Erythroblast (primary cell): Measurements from ENCODE around the gene SAFB2.

ENCODE experiments used
- DNase-seq, 2 experiments: peaks; one replicate each; lab custom pipeline; 2025; lab: John Stamatoyannopoulos, UW
- GATA1 ChIP-seq: IDR thresholded peaks from 2 replicates; pipeline ENCODE4 v1.6.1; 2011; ENCODE audit warnings: low read depth, mild to moderate bottlenecking, control low read depth, low read length, moderate library complexity
- POLR2A ChIP-seq: IDR thresholded peaks from 2 replicates; pipeline ENCODE4 v1.6.1; 2011; ENCODE audit warnings: mild to moderate bottlenecking, low read length

Gene SAFB2

DNA sequence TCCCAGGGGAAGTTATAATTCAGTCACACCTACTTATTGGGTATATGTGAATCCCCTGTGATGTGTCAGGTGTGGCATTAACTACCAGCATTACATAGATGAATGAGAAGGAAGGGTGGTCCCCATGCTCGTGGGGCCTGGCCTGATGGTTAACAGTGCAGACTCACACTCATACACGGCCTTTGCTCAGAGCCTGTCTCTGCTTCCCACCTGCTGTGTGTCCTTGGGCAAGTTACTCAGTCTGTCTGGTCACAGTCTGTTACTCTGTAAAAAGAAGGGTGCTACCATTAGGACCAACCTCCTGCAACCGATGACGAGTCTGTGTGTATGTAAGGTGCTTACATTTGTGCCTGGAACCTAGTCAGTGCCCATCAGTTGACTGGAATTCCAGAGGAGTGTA is 24.1 kb upstream of the SAFB2 start:
- no peak for DNase-seq
- TF ChIP-seq GATA1 (no peak), POLR2A (no peak)

DNA sequence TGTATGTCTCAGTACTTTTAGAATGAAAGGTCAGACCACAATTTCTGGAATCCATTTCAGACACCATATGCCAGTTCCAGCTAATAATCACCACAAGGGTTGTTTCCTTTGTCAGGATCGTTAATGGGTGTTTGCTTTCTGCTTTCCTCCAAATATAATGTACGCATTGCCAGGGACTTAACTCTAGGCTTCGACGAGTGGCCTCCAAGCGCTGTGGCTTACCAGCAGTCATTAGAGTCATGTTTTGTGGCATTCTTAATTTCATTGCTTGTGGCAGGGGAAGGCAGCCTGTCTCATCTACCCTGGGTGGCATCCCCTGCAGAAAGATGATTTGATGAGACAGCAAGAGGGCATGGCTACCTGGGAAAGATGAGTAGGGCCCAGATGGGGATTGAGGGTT is 22.8 kb upstream of the SAFB2 start:
- TF ChIP-seq POLR2A (no peak), GATA1 (no peak)

DNA sequence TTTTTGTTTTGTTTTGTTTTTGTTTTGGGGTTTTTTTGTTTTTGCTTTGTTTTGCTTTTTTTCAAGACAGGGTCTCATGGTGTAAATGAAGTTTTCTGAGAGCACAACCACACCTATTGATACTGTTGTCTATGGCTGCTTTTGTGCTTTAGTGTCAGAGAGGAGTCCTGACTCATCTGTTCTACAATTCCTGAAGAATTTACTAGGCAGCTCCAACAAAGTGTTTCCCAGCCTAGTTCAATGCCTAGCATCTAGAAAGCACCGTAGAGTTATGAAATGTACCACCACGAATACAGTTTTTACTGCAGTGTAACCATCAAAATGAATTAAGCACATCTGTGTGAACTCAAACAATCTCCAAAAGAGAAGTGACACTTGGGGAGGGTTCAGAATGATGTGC is 21.5 kb upstream of the SAFB2 start:
- no peak for TF ChIP-seq POLR2A
- no peak for TF ChIP-seq GATA1
- DNase-seq = no peak

More for the DNA sequence above, 22.8 kb upstream of the SAFB2 start:
- DNase-seq = no peak

DNA sequence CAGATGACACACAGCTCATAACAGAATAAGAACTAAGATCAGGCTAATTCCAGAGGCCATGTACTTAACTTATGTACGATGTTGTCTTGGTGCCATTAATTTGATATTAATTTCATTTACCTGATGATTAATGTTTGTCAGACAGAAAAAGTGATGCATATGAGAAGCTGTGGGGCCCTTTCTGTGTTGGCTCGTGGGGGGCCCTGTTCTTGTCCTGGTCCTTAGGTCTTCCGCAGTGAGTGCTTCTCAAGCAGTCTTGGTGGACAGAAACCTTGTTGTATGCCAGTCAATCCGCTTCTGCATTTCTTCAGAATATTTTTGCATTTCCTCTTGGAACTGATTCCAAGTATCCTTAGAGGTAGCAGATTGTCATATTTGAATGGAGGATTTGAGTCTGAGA is 20.5 kb upstream of the SAFB2 start:
- TF ChIP-seq GATA1 (no peak), POLR2A (no peak)
- DNase-seq = no peak

DNA sequence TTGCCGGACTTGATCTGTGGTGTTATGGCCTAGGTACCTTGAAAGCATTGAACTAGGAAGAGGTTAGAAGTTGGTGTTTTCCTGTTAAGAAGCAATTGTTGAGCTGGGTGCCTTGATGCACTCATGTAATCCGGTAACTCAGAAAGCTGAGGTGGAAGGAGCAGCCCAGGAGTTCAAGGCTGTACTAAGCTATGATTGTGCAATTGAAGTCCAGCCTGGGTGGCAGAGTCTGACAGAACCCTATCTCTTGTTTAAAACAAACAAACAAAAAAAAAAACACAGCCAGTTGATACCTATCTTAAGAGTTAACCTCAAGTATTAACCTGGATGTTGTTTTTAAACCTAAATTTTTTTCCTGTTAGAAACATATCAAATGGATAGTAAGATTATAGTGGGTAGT is 19.6 kb upstream of the SAFB2 start:
- TF ChIP-seq GATA1 (no peak), POLR2A (no peak)
- DNase-seq = no peak

DNA sequence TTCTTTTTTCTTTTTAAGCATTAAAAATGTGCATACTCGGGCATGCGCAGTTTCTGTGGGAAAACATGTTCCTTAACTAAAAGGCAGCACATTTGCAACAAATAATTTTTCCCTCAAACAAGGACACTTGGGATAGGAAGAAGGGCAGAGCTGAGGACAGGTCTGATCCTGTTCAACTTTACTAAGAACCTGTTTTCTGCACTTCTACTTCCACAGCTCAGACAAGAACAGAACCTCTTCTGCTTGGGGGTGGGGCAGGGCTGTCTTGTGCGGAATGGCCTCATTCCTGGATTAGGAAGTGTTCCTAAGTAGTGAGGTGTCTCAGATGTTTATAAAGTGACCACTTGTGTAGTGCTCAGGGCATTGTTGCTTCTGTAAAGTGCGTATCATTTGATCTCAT is 18.6 kb upstream of the SAFB2 start:
- TF ChIP-seq GATA1 = no peak
- no peak for TF ChIP-seq POLR2A
- no peak for DNase-seq

DNA sequence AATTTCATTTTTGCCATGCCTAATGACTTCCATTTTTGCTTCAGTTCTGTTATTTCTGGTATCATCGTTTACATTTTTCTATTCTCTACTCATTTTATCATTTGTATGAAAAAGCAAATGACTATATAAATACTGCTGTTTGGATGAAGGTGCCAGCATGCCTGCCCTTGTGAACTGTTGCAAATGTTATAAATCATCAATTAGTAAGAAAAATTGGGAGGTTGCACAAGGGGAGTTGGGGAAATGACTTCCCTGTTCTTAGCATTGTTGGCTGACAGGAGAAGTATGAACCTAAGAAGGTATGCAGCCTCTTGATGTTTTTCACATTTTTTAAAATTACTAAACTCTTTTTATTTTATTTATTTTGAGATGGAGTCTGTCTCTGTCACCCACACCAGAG is 15.4 kb upstream of the SAFB2 start:
- TF ChIP-seq POLR2A = no peak
- TF ChIP-seq GATA1 = no peak
- DNase-seq = no peak

DNA sequence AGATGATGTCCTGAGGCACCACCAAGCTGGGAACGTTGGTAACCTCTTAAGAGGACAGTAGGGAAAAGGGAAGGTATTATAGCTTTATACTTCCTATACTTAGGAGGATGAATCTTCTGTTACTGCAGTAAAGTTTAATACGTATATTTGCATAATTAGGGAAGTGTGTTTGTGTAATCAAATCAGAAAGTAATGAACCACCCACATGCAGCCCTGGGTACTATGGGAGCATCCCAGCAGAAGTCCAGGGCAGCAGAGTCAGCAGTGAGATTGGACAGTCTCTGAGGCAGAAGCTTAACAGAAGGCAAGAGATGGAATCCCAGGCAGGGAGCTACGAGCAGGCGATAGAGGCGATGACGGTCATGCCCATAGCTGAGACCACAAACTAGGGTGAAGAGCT is 12.9 kb upstream of the SAFB2 start:
- TF ChIP-seq GATA1 (no peak), POLR2A (no peak)
- DNase-seq = no peak

DNA sequence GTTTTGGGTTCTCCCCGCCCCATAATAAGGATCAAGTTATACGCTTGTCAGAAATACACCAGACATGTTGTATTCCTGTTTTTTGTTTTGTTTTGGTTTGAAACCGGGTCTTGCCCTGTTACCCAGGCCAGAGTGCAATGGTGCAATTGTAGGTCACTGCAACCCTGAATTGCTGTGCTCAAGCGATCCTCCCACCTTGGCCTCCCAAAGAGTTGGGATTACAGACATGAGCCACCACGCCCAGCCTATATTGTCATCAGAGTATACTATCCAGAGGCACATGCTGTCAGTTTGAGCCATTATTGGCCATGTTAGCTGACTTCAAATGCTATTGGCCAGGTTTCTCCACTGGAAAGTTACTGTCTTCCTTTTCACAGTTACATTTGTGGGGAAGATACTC is 10.1 kb upstream of the SAFB2 start:
- TF ChIP-seq POLR2A (no peak), GATA1 (no peak)
- no peak for DNase-seq

DNA sequence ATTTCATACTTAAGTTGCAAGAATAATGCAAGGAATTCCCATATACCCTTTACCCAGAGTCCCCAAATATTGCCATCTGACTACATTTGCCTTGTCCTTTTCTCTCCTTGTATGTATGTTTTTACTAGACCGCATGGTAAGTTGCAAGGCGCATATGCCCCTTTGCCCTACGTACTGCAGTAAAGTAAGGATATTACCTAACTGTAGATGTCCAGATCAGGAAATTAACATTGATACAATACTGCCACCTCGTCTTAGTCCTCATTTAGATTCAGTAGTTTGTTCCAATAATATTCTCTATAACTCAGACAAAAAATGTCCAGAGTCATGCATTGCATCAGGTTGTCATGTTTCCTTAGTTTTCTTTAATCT is 9.7 kb upstream of the SAFB2 start:
- TF ChIP-seq GATA1 (no peak), POLR2A (no peak)
- no peak for DNase-seq

DNA sequence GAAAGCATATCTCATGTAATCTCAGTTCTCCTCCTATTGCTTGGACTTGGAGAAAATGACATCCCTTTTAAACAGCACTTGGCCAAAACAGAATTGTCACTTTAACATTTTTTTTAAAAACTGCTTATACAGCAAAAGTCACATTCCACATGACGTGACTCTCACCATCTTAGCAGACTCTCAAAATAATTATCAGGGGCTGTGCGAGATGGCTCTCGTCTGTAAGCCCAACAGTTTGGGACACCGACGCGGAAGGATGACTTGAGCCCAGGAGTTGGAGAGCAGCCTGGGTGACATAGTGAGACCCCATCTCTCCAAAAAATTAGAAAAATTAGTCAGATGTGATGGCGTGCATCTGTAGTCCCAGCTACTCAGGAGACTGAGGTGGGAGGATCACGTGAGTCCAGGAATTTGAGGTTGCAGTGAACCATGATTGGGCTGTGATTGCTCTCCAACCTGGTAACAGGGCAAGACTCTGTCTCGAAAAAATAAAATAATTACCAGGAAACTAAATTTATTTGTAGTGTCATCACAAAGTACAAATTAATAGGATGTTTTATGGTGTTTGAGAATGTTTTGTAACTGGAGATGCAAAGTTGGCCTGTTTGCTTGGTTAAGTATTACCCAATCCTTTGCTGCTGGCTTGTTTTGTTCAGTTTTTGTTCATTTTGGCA is 9.1 kb upstream of the SAFB2 start:
- DNase-seq = no peak
- no peak for TF ChIP-seq GATA1
- TF ChIP-seq POLR2A = no peak

DNA sequence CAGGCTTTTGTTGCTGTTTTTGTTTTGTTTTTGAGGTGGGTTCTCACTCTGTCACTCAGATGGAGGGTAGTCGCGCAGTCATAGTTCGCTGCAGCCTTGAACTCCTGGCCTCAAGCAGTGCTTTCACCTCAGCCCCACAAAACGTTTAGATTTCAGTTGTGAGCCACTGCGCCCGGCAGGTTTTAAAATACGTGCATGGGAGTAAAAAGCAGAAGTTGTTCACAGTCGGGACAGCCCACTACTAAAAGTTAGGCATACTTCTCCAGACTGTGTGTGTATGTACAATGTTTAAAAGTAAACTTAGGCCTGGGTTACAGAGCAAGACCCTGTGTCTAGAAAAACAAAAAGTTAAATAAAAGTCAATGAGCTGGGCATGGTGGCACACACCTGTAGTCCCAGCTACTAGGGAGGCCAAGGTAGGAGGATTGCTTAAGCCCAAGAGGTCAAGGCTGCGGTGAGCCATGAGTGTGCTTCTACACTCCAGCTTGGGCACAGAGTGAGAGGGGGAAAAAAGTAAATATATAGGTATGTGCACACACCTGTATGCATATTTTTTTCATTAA is 6.4 kb upstream of the SAFB2 start:
- no peak for DNase-seq

DNA sequence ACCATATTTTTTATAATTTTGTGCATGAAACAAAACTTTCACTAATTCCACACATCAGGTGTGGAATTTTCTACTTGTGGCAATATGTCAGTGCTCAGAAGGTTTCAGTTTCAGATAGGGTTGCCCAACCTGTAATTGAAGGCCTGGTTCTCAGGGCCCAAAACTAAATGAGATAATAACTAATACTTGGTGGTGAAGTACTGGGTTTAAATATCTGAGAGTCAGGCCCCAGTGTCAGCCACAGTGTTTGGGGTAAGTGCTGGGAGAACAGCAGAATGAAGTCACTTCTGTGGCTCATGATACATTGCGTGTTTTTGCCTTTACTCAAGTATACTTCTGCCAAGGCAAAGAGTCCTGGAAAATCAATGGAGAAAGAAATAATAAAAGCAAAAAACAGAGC is 5.9 kb upstream of the SAFB2 start:
- no peak for DNase-seq

More for the DNA sequence above, 6.4 kb upstream of the SAFB2 start:
- TF ChIP-seq GATA1 = no peak
- TF ChIP-seq POLR2A = no peak

DNA sequence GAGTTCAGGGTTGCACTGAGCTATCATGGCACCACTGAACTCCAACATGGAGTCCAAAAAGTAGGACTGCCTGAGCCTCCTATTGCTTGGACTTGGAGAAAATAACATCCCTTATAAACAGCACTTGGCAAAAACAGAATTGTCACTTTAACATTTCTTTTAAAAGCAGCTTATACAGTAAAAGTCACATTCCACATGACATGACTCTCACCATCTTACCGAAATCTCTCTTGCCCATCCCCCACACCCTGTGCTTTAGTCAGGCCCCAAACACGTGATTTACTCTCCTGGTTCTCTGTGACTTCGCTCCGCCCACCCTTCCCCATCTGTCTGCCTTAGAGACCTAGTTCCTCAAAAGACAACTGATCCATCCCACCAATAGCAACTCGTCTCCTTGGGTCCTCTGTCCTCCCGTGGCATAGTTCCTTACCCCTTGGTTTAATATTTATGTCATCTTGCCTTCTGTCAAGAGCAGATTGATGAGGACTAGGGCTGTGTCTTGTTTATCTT is 4.9 kb upstream of the SAFB2 start:
- peak; percentile 75 to 77 for DNase-seq
- TF ChIP-seq GATA1 = no peak
- TF ChIP-seq POLR2A = no peak

More for the DNA sequence above, 5.9 kb upstream of the SAFB2 start:
- TF ChIP-seq POLR2A = no peak
- no peak for TF ChIP-seq GATA1

DNA sequence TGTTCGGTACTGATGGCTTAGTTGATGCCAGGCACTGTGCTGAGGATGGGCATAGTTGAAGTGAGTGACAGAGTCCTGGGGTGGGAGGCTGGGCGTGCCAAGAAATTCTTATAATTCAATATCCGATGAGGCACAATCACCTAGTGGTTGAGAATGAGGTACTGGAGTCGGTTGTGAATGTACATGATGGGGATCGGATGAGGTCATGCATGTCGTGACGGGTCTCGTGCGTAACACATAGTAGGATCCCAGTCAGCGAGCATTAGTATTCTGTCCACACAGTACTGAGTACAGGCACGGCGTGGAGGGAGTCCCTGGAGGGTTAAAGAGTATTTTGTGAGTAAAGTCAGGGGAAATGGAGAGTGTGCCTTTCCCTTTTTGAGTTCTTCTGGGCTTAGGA is 3.1 kb upstream of the SAFB2 start:
- TF ChIP-seq GATA1 (no peak), POLR2A (no peak)
- no peak for DNase-seq
